GM18526 (cell line): ENCODE data around the gene SLC45A1.

ENCODE experiments used
- POLR2A ChIP-seq: IDR thresholded peaks from 3 replicates; pipeline ENCODE4 v1.6.1; 2011; ENCODE audit not compliant: insufficient read length; ENCODE audit errors: extremely low read depth

The SLC45A1 gene

DNA sequence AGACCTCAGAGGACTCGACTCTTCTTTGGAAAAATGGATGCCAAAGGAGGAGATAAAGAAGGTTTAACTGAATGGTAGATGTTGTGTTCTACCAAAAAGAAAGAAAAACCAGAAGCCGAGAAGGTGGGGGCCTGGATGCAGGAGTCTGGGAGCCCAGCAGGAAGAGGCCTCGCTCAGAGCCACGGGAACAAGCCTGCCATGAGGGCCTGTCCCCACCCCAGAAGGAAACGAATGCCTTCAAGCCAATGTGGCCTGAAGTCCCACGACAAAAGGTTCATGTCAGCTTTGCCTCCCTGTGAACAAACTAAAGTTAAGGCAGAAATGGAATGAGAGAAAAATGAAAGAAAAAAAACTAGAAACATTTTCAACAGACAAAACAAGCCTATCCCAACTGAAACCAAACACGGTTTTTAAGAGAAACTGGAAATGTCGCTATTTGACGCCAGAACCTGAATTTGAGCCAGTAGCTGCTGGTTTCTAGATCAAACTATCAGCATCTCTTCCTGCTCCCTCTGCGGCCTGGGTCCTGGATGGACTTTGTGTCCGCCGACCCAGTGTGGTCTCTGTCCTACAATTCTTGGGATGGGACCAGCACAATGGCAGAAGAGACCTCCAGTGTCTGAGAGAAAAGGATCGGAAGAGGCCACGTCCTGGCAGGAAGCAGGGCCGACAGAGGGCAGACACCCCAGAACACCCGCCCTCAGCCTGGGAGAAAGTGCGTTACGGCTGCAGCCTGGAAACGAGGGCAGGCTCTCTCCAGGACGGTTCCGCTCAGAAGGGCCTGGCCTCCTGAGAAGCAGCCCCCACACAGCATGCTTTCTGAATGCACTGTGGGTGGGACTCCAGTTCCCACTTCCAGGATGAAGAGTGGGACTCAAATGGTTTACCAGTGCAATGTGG is 35.2 kb downstream of the SLC45A1 start:
- TF ChIP-seq POLR2A, result no peak

GRCh38 chr1:8354038-8354437 is 36.1 kb downstream of the SLC45A1 start:
- no peak for TF ChIP-seq POLR2A

DNA sequence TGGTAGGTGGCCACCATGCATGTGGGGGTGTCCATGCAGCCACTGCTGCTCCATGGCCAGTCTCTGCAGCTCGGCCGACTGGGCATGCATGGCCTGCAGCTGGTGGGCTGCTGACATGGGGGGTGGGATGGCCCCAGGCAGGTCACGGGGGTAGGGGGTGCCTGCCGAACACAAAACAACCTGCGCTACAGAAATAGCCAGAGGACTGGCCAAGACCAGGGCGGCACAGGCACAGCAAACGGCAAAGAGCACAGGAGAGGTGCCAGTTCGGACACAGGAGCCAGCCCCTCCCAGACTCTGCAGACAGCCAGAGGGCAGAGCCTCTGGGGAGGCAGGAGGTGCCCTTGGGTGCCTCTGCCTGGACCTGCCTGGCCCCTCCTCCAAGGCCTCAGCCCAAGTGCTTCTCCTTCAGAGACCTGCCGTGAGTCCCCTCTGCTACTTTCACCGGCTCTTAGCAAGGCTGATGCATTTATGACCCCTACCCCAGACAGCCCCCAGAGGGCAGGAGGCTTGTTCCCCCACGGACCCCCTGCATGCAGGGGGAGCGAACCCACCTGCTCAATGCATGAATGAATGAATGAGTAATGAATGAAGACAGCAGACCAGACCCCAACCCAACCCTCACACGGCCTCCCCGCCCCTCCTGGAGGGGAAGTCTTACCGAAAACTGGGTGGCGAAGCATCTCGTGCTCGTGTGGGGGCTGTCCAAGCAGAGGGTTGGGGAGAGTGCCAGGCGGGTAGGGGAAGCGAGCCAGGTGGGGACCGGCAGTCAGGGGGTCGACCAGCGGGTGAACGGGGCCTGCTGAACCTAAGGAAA is 37.7 kb downstream of the SLC45A1 start:
- no peak for TF ChIP-seq POLR2A

GRCh38 chr1:8356256-8357209 is 38.6 kb downstream of the SLC45A1 start:
- TF ChIP-seq POLR2A, result no peak

DNA sequence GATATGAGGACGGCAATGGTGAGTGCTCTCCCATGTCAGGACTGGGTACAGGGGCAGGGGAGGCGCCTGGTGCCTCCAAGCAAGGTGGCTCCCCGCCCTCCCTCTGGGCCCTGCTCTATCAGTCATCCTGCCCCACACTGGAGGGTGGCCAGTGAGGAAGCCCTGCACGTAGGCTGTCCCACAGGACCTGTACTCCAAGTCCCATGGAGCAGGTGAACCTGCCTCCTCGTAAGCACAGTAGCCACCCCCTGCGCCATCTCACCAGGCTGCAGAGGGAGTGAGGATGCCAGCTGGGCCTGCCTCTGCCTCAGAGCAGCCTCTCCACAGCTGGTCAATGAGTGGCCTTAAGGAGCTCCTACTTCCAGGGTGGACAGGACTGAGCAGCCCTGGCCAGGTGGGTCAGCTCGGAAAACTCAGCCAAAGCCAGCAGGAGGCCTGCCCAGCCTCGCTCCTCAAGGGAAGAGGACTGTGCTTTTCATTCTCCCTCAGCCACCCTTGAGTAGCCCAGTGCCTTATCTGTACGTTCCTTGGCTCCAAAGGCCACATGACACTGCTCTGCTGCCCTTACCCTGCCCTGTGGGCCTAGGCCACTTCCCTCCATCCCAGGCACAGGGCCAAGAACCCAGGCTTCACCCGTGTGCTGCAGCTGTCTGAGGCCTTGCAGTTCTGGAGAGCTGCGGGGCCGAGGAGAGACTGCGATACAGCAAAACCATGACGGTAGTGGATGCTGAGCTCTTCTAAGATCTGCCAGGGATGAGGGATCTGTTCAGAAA is 39.6 kb downstream of the SLC45A1 start:
- TF ChIP-seq POLR2A, result peak; percentile 14

- TF ChIP-seq POLR2A, result no peak
Measured at GRCh38 chr1:8358241-8358896, 40.5 kb downstream of the SLC45A1 start.

GRCh38 chr1:8358897-8359616 is 41.1 kb downstream of the SLC45A1 start:
- no peak for TF ChIP-seq POLR2A

GRCh38 chr1:8359617-8360481 is 41.9 kb downstream of the SLC45A1 start:
- no peak for TF ChIP-seq POLR2A

DNA sequence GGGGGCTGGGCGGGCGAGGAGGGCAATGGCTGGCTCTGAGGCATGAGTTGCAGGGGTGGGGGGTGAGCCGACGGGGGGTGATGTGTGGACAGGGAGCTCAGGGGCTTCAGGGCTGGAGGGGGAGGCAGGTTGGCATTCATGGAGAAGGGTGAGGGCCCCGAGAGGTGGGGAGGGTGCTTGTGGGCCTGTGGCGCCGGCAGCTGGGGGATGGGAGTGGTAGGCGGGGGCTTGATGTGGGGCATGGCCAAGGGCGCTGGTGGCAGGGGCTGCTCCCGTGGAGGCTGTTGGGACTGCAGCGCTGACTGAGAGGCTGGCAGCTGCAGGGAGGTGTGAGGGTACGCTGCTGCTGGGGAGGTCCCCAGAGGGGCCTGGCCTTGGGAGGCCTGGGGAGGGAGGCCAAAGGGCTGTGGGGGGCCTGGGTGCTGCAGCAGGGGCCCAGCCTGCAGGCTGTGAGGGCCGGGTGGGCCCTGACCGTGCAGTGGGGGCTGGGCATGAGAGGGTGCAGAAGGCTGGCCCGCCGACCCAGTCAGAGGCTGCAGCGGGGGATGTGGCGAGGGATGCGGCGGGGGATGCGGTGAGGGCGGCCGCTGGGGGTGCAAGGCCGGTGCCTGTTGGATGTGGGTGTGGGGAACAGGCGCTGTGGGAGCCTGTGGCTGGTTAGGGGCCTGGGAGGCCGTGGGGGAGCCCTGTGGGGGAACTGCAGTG is 42.7 kb downstream of the SLC45A1 start:
- no peak for TF ChIP-seq POLR2A

DNA sequence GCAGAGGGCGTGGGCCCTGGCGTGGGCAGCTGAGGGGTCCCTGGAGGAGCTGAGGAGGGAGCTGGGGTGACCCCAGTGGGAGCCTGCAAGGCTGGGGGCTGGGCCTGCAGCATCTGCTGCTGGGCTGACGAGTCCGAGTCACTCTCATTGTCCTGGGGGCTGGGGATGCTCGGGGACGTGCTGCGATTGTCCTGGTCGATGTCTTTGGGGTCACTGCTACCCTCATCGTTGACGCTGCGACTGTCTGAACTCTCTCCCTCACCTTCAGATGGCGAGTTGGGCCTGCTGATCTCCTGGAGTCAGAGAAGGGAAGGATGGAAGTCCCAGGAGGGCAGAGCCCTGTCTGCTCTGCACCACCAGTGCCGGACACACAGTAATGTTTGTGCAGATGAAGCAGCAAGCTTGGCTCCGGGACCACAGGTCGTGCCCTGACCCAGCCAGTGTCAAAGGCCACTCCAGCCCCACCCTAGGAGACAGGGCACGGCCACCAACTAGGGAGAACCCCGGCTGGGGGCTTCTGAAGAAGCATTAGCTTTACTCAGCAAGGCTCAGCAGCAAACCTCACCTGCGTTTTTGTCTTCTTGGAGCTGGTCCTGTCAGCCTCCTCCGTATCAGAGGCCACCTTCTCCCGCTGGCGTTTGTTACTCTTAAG is 43.4 kb downstream of the SLC45A1 start:
- no peak for TF ChIP-seq POLR2A

- no peak for TF ChIP-seq POLR2A
Measured at GRCh38 chr1:8362701-8363101, 44.8 kb downstream of the SLC45A1 start.
